Measurements from ENCODE around the gene KAZN. TPM values are rescaled to one million over a fixed set of nuclear protein-coding genes. Genes with fewer than 3 reads are reported as not detected.

Gene KAZN
- total and polyA plus RNA-seq, 9 donors: 10.1 to 56.4 (median 27.9) TPM

DNA sequence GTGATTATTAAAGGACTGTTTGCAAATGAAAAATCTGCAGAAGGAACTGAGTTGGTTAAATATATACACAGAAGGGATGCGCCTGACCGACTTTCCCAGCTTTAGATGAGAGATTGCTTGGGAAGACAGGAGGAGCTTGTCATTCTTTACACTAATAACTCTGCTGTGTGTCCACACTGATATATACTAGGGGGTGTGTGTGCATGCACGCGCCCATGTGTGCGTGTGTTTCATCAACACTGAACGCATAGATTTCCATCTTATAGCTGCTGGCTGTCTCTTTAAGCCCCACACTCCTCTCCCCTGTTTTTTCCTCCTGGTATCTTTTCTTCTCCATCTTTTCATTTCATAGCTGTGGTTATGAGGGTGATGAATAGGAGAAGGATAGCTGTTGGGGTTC, 6.9 kb upstream of the KAZN start:
- TF ChIP-seq EP300 (IDR thresholded peaks at IDR 0.05): no peak
- TF ChIP-seq, protein P1, sequence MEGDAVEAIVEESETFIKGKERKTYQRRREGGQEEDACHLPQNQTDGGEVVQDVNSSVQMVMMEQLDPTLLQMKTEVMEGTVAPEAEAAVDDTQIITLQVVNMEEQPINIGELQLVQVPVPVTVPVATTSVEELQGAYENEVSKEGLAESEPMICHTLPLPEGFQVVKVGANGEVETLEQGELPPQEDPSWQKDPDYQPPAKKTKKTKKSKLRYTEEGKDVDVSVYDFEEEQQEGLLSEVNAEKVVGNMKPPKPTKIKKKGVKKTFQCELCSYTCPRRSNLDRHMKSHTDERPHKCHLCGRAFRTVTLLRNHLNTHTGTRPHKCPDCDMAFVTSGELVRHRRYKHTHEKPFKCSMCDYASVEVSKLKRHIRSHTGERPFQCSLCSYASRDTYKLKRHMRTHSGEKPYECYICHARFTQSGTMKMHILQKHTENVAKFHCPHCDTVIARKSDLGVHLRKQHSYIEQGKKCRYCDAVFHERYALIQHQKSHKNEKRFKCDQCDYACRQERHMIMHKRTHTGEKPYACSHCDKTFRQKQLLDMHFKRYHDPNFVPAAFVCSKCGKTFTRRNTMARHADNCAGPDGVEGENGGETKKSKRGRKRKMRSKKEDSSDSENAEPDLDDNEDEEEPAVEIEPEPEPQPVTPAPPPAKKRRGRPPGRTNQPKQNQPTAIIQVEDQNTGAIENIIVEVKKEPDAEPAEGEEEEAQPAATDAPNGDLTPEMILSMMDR (IDR thresholded peaks at IDR 0.05): no peak
- TF ChIP-seq POLR2A (IDR thresholded peaks at IDR 0.05): no peak
- Histone ChIP-seq H3K36me3 (no peaks in the 10 kb centered on the region), H3K27me3 (no peaks in the 10 kb centered on the region), H3K4me1 (ENCODE audit: insufficient read depth) (no peaks in the 10 kb centered on the region), H3K9me3 (no peaks in the 10 kb centered on the region), H3K4me3 (no peak overlapping the region), H3K27ac (no peak overlapping the region)
- intact Hi-C loops (cut with DNase I): no loop called here
- WGBS, 3 donors: 62 to 74% (median 72%) methylated on average over 6 of the region's 6 CpGs
- no peak for DNase-seq

DNA sequence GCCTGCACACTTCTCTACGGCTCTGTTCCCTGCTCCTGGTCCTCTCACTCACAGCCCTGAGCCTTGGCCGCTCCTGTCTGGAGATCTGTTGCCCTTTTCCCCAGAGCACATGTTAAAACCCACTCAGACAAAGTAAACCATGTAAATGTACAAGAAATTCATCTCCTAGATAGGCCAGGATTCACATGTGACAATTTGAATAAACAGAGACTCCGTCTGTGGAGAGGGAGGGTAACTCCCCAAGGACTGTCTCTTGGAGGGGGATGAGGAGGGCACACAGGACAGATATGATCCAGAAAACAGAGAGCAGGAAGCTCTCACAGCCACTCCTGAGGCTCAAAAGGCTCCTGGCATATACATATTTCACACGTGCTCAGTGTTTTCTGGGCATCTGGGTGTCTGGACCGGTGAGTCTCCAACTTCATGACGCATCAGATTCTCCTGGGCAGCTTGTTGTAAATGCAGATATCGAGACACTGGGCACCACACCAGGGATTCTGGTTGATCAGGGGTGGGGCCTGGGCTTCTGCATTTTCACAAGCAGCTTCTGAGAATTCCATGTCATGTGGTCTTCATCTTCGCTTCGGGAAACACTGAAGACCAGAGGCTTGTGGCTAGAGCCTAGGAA, 6.4 kb upstream of the KAZN start:
- no peak for DNase-seq
- intact Hi-C loops (cut with DNase I): no loop called here
- Histone ChIP-seq H3K36me3 (no peaks in the 10 kb centered on the region), H3K27ac (no peak overlapping the region), H3K9me3 (no peaks in the 10 kb centered on the region), H3K27me3 (no peaks in the 10 kb centered on the region), H3K4me1 (ENCODE audit: insufficient read depth) (no peaks in the 10 kb centered on the region), H3K4me3 (no peak overlapping the region)
- 72 to 82% (median 79%) methylated on average over 9 of the region's 9 CpGs for WGBS, 3 donors
- TF ChIP-seq POLR2A (IDR thresholded peaks at IDR 0.05): no peak
- no peak for TF ChIP-seq EP300 (IDR thresholded peaks at IDR 0.05)
- TF ChIP-seq, protein P1 (IDR thresholded peaks at IDR 0.05): no peak

DNA sequence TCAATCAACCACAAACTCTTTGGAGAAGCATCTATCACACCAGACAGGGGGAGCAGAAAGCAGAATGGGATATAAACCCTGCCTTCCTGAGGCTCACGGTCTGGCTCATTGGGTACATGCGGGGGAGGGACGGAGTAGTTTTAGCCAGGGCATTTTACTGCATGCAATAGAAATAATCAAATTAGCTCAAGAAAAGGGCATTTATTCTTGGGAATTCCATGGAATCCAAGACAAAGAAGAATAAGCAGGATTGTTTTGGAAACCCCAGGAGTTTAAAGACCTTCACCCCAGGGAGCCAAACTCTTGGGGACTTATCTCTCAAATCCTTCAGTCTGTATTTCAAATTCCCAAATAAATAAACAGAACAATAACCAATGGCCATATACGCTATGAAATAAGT, 5.2 kb upstream of the KAZN start:
- intact Hi-C loops (cut with DNase I): no loop called here
- H3K27ac ChIP-seq: no peak overlapping the region
- H3K4me1 ChIP-seq (ENCODE audit: insufficient read depth): peaks cover 2% of the 10 kb centered on the region
- H3K36me3 ChIP-seq: no peaks in the 10 kb centered on the region
- TF ChIP-seq EP300 (IDR thresholded peaks at IDR 0.05): no peak
- TF ChIP-seq, protein P1 (IDR thresholded peaks at IDR 0.05): no peak
- TF ChIP-seq POLR2A (IDR thresholded peaks at IDR 0.05): no peak
- H3K9me3 ChIP-seq: no peaks in the 10 kb centered on the region
- DNase-seq: no peak
- H3K27me3 ChIP-seq: no peaks in the 10 kb centered on the region
- WGBS, 3 donors: 73 to 75% (median 75%) methylated on average over 4 of the region's 4 CpGs
- H3K4me3 ChIP-seq: no peak overlapping the region

DNA sequence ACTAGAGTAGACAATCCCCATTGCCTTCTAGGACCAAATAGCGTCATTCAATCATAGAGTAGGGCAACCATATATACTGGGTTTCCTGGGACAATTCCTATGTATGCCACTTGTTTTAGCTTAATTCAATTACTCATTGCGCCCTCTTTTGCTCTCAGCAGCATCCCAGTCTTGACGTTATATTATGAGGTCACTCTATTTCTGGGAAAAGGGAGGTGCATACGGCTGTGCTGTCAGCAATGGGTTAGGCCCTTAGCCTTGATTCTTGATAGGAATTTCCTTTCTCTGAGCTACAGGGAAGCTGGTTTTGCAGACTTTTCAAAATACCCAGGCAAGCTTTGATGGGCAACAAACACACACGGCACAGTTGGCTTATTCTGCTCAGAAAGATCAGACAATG, 4.4 kb upstream of the KAZN start:
- H3K36me3 ChIP-seq: no peaks in the 10 kb centered on the region
- intact Hi-C loops (cut with DNase I): no loop called here
- no peak for DNase-seq
- H3K4me1 ChIP-seq (ENCODE audit: insufficient read depth): peaks cover 2% of the 10 kb centered on the region
- H3K27ac ChIP-seq: no peak overlapping the region
- no peaks in the 10 kb centered on the region for H3K9me3 ChIP-seq
- H3K27me3 ChIP-seq: no peaks in the 10 kb centered on the region
- 83 to 88% (median 86%) methylated on average over 5 of the region's 5 CpGs for WGBS, 3 donors
- TF ChIP-seq POLR2A (IDR thresholded peaks at IDR 0.05) (no peak), EP300 (IDR thresholded peaks at IDR 0.05) (no peak)
- TF ChIP-seq, protein P1 (IDR thresholded peaks at IDR 0.05): no peak
- no peak overlapping the region for H3K4me3 ChIP-seq
